Measurements from ENCODE around the gene CNIH4.

DNA sequence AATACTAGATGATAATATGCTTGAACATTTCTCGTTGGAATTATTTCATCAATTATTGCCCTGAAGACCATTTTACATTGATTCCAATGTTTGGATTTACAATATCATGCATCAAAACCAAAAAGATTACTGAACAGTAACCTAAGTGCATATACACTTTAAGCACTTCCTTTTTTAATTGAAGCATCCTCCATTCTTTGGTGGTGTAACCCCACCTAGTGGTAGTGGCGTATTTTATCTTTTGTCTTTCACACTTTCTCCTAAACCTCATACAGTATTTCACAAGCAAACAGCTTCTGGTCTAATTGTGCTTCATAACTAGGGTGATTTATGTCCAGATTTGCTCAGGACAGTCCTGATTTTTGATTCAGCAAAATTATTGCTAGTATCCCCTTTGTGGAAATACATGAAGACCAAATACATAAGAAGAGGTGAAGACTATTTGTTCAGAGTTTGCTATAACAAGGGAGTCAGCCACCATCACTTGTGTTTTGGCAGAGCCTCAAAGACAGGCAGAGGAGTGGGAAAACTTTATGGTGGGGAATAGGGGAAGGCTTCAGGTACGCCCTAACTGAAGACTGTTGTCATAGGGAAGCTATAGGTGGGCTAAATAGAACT, 23.3 kb upstream of the CNIH4 start:
- no peak for TF ChIP-seq POLR2A (IDR thresholded peaks at IDR 0.05)
- TF ChIP-seq, protein P1, sequence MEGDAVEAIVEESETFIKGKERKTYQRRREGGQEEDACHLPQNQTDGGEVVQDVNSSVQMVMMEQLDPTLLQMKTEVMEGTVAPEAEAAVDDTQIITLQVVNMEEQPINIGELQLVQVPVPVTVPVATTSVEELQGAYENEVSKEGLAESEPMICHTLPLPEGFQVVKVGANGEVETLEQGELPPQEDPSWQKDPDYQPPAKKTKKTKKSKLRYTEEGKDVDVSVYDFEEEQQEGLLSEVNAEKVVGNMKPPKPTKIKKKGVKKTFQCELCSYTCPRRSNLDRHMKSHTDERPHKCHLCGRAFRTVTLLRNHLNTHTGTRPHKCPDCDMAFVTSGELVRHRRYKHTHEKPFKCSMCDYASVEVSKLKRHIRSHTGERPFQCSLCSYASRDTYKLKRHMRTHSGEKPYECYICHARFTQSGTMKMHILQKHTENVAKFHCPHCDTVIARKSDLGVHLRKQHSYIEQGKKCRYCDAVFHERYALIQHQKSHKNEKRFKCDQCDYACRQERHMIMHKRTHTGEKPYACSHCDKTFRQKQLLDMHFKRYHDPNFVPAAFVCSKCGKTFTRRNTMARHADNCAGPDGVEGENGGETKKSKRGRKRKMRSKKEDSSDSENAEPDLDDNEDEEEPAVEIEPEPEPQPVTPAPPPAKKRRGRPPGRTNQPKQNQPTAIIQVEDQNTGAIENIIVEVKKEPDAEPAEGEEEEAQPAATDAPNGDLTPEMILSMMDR (IDR thresholded peaks at IDR 0.05), result peak; percentile 47 to 85 (median 68)
